Left hindlimb (tissue), 1 donor: ENCODE data around the gene TANGO6.

Experiments
- DNase-seq: peaks from one replicate; pipeline ENCODE4 v3.0.0-alpha.2; 2018

Gene TANGO6

DNA sequence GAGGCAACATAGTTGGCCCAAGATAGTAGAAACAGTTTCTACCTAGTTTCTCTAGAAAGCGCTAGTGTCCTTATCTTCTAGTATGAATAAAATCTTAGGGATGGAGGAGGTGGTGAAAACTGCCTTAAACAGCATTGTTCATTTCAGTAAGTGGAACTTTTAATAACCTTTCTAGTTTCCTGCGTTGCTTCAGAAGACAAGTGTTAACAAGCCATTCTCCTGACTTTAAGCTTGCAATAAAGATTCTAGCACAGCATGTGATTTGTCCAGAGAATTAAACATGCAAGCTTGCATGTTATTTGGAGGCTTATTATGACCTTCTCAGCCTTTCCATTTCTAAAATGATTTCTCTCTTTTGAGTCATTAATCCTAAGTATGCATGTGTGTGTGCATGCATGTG is 72.3 kb downstream of the TANGO6 start:
- no peak for DNase-seq

DNA sequence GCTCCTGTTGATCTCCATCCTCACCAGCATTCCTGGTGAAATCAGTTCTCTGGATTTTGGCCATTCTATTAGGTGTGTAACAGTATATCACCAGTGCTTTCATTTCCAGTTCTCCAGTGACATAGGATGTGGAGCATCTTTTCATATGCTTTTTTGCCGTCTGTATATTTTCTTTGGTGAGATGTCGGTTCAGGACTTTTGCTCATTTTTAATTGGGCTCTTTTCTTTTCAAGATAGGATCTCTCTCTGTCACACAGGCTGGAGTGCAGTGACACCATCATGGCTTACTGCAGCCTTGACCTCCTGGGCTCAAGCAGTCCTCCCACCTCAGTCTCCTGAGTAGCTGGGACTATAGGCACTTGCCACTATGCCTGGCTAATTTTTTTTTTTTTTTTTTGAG is 74.2 kb downstream of the TANGO6 start:
- DNase-seq: no peak

DNA sequence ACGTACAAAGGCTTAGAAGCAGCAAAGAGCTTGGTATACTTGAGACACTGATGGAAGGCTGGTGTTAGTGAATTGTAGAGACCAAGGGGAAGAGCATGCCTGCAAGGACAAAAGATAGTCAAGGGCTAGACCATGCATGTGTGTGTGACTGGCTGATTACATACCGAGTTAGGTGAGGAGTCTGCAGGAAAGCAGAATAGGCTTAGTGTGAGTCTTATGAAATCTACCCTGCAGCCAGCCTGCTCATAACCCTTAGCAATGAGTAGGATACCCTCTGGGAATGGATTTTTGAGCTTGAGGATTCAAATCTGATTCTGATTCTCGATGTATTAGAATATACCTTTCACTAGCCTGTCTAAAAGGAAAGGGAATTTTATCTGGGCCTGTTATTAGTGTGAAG is 77.0 kb downstream of the TANGO6 start:
- no peak for DNase-seq

DNA sequence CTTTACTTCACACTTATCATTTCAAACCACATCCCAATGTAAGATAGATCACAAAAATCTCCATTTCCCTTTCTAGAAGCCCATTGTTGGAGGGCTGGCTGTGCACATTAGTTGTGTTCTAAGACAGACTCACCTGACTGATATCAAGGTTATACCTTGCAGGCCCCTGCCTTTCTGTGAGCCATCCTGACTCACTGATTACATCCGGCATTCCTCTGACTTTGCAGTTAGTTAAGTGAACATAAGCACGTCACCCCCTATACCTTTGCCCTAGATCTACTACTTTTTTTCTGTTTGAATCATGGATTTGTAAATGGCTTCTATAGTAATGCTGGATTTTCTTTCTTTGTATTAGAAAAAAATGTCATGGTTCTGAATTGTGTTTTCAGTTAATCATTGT is 78.3 kb downstream of the TANGO6 start:
- no peak for DNase-seq

DNA sequence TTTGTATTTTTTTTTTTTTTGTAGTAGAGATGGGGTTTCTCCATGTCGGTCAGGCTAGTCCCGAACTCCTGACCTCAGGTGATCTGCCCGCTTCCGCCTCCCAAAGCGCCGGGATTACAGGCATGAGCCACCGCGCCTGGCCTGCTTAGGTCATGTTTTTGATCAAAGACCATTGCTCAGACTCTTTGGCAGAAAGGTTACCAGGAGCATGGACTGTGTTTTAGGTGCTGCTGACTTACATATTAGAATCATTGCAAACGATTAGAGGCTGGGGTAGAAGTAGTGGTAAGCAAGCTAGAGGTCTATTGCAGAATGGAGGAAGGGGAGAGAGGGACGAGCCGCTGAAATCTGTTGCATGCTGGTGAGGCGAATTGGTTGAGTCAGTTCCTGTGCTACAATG is 79.8 kb downstream of the TANGO6 start:
- no peak for DNase-seq

DNA sequence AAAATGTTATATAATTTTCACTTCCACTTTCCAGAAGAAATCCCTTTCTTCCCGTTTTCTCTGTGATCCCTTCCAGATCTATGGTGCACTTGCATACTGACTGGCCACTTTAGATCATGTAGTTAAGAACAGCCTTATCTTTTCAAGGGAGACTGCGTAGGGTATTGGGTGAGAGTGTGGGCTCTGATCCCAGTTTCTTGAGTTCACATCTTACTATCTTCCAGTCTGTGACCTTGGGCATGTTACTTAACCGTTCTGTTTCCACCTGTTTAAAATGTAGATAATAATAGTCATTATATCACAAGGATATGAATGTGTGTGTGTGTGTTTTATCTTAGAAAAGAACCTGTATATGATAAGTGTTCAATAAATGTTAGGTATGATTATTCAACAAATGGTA is 83.7 kb downstream of the TANGO6 start:
- no peak for DNase-seq

DNA sequence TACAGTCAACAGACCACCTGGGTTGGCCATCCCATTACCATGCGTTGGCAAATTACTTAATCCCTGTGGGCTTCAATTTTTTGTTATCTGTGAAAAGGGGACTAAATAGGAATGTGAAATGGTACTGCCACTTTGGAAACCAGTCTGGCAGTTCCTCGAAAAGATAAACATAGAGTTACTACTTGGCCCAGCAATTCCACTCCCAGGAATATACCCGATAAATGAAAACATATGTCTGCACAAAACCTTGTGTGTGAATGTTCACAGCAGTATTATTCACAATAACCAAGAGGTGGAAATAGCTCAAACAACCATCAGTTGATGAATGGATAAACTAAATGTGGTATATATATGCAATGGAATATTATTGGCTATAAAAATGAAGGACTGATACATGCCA is 87.9 kb downstream of the TANGO6 start:
- no peak for DNase-seq

DNA sequence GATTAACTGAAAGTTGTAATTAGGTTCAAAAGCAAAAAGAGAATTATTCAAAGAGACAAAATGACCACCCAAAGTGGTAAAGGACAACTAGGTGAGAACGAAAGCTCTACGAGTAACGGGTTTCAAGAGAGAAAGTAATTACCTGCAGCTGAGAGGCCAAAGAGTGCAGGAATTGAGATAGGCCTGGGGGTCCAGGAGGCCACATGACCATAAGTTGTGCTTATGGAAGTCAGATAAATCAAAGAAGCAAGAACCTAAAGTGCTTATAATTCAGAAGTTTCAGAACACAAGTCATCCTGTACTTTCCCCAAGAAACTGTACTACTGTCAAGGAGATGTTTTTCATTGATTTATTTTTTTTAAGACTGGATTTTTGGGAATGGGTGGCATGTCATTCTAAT is 91.1 kb downstream of the TANGO6 start:
- no peak for DNase-seq

DNA sequence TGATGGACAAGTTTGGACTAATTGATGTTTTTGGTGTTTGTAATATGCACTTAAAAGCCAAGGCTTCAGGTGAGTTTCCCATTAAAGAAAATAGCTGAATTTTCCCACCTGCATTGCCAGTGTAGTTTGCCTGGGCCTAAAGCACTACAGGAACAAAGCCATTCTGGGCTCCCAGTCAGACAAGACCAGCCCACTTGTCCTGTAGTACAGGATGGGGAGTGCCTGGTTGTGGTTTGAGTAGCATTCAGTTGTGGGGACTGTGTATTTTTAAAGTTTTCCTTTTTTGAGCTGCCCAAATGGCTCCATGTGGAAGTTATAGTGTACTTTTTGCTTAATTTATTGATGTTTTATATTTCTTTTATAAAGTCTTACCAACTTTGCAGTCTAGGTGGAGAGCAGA is 91.7 kb downstream of the TANGO6 start:
- DNase-seq: no peak

DNA sequence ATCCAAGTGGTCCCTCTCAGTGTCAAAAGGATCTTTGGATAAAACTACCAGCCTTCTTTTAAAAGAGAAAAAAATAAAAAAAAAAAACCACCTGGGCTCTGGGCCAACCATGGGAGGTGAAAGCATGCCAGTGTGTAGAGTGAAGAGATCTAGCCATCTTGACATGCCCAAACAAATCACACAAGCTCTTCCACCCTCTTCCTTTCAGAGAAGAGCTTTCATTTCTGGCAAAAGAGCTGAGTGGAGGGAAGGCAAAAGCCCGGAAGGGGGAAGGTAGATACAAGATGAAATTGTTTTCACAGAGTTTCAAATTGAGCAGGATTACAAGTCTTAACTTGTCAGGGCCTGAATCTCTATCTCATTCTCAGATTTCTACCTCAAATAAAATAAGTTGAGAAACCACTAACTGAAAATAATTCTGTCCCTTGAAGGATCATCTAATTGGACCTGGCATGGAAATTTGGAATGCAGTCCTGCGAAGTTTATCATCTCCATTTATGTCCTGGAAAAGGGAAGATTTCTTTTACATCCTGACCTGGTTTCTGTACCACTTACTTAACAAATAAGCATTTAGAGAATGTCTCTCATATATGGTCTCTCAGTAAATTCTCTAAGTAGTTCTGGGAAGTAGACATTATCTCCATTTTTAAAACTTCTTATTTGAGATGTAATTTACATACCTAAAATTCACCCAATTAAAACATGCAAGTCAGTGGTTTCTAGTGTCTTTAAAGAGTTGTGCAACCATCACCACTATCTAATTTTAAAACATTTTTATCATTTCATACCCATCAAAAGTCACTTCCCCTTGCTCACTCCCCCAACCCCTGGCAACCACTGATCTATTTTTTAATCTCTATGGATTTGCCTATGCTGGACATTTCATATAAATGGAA is 93.7 kb downstream of the TANGO6 start:
- no peak for DNase-seq

DNA sequence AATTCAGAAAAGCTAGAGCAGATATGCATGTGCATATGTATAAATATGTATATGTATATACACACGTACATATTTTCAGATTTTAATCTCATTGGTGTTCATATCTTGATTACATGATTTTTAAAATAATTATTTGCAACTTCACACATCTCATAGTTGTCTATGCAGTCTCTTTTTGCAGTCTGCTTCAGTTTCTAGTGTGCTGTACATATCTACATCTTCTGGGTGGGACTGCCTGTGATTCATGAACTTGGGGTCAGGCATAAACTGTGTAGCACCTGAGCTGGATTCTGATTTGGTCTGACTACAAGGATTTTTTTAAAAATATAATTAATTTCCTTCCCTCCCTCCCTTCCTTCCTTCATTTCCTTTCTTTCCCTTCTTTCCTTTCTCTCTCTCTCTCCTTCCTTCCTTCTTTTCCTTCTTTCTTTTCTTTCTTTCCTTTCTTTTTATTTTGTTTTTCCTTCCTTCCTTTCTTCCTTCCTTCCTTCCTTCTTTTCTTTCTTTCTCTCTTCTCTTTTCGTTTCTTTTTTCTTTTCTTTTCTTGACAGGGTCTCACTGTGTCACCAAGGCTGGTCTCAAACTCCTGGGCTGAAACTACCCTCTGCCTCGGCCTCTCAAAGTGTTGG is 96.5 kb downstream of the TANGO6 start:
- DNase-seq: no peak

DNA sequence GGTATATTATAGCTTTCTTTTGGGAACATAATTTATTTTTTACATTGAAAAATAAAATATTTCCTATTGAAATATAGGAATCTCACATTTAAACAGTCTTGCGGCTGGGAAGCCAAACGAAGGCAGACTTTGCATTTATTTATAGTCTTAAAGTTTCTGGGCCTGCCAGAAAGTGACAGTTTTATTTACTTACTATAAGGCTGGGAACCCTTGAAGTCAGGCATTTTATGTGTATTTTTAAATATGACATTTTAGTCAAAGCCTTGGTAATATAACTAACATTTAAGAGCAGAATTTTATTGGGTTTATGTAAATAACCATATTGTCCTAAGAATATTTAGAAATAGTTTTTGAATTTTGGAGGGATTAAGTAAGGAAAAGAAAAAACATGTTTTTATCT is 97.5 kb downstream of the TANGO6 start:
- no peak for DNase-seq

DNA sequence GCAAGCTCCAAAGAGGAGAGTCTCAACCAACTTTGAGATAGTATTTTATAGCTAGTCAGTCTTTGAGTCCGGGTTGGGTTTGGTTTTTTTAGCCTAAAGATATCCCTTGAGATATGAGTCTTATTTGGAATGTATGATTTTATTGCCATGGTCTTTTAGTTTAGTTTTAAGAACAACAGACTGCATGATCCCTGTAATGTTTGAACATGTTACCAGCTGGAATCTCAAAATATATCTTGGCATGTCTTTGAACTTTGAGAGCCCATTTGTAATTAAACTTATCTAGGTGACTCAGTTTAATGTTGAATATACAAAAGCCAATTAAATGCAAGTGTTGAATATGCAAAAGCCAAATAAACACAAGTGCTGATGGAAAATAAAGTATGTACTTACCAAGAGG is 100.6 kb downstream of the TANGO6 start:
- DNase-seq: no peak

DNA sequence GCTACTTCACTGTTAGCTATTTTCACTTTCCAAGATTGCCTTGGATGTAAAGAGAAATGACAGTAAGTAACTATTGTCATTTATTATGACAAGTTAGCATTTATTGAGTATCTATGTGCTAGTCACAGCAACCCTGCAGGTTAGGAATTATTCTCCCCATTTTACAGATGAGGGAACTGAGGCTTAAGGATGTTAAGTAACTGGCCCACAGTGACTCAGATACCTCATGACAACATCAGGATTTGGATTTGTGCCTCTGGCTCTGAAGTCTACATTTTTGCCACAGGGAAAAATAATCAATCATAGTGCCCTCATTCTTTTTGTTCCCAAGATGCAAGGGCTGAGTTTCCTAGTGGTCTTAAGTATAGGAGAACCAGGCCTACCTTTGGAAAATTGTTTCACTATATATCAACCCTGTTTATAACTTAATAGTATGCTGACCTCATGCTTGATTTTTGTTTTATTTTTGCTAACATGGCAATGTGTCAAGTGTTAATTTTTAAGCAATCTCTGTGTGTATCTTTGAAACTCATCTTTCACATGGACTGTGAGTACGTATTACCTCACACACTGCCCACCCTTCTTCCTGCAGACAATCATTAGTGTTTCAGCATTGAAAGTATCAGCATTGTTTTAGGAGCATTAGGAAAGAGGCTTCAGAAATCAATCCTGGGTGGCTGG is 105.0 kb downstream of the TANGO6 start:
- no peak for DNase-seq

DNA sequence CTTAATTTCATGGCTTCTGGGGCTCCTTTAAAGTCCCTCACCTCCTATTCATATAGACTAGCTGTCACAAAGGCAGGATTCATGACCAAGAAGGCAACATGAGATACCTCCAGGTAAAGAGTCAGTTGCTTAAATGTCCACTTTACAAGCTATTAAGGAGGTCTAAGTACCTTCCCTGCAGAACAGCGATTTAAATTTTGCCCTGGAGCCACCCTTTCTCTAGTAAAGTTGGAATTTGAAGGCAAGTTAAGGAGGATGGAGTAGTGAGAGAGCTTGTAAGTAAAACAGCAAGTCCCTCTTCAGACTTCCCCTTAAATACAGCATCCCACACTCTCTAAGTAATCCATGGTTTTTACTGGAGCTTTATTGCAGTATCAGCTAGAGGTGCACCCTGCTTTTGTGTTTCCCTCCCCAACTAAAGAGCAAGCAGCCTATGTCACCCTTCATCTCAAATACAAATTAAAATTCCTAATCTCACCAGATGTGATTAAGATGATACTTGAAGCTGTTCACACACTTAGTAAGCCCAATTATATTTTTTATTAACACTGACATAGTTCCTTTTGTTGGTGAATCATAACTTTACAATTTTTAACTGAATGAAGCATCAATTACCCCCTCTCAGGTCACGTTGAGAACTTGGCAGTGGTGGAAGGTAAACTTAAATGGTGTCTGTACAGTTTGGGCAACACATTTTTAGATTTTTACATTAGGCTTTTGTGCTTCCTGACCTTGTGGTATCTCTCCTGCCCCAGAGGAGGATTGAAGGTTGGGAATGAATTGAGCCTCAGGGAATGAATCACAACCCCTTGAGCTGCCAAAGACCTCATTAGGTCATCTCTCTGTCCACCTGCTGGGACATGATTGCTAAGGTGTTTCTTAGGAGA is 108.9 kb downstream of the TANGO6 start:
- DNase-seq: no peak

DNA sequence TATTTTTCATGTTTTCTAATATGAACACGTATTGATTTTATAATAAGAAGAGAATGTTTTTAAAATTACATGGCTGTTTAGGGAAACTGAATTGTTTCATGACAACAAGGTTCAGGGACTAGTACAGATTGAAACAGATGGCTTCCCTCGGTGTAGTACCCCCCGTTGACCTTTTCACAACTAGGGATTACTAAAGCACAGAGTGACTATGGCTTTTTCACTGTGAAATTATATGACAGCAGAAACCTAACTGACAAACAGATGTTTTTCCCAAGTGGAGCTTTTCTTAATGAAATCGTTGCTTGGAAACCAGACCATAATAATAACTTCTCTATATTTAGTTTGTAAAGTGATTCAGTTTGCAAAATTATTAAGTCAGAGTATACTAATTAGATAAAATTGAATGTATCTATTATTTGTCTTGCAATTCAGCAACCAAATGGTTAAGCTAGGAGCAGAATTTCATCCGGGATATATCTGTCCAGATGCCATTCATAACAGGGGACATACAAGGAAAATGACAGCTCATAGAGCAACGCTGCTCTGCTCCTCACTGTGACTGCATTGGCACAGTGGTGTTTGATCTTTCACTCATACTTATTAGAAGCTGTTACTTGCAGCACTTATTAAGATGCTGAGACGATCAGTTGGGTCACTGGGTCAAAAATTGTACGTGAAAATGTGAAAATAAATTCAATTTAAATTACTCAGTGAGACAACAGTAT is 111.7 kb downstream of the TANGO6 start:
- no peak for DNase-seq

DNA sequence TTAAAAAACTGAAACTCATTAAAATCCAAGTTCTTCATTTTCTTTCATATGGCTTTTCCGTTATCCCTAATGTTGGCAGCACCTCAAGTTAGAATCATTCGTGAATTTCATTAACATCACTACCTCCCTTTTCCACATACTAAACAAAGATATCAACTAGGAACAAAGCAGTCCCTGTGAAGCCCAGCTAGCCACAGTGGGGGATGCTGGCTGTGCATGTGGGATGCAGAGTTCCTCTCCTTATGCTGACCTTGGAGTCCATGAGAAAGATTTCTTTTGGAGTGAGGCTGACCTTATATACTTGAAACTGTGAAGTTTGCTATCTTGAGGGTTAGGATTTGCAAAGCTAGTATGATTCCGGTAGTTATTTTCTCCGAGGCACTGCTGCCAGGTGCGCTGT is 117.6 kb downstream of the TANGO6 start:
- no peak for DNase-seq

DNA sequence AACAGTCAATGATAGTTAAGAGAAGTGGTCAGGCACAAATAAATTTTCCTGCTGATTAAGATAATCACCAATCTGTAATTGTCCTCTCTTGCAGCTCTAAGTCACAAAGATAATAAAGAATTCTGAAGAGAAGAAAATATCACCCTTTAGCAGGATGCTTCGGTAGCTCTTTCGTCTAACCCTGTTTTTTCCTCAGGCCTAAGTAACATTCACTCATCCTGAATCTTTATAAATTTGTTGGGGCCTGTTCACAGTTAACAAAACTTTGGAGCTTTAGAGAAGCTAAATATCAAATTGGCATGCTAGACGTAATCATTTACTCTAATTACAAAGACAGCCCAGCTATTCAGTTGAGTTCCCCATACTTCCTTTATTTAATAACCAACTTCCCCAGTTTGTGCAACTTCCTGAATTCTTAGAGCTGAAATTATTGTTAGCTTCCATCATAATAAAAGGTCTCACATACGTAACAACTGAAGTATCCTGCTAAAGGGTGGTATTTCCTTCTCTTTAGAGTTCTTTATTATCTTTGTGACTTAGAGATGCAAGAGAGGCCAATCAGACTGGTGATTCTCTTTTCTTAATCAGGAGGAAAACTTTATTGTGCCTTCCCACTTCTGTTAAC is 118.6 kb downstream of the TANGO6 start:
- no peak for DNase-seq

DNA sequence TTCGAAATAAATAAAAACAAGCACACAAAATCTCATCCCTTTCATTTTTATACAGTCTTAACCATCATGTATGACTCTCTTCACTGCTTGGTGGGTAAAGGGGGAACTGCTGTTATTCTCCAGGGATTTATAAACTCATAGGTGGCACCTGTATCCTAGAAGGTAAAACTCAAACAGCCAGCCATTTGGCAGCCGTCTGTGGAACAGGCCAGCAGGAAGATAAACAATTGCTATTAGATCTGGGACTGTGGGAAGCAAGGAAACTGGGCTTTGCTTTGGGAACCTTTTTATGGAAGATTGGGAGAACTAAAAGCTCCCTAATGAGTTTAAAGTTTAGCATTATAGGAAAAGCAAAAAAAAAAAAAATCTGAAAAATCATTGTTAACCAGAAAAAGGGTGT is 126.0 kb downstream of the TANGO6 start:
- no peak for DNase-seq

DNA sequence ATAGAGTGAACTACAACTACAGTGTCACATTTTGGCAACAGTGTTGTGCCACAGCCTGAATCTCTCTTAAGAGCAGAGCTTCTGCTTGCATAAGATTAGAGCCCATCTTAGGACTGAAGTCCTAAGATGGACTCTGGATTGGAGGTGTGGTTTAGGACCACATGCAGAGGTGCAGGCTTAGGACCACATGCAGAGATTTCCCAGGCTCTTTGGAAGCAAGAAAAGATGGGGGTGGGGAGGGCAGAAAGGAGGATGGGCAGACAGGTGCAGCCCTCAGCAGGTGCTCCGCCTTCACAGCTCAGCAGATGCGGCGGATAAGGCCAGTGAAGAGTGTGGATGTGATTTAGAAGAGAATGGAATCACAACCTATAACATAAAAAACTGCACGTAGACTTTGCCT is 128.7 kb downstream of the TANGO6 start:
- DNase-seq: no peak

DNA sequence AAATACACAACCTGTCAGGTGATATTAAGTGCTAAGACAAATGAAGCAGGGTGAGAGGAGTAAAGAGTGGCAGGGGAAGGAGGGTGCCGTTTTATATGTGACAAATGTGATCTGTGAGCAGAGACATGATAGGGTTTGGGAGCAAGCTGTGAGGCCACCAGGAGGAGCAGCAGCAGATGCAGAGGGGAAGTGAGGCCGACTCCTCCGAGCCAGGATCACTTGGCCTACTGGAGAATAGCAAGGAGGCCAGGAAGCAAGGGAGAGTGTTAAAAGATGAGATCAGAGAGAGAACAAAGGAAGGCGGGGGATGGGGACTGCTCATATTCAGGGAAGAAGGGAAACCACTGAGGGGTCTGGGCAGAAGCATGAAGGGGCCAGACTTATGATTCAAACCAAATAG is 129.4 kb downstream of the TANGO6 start:
- DNase-seq: peak; percentile 31

DNA sequence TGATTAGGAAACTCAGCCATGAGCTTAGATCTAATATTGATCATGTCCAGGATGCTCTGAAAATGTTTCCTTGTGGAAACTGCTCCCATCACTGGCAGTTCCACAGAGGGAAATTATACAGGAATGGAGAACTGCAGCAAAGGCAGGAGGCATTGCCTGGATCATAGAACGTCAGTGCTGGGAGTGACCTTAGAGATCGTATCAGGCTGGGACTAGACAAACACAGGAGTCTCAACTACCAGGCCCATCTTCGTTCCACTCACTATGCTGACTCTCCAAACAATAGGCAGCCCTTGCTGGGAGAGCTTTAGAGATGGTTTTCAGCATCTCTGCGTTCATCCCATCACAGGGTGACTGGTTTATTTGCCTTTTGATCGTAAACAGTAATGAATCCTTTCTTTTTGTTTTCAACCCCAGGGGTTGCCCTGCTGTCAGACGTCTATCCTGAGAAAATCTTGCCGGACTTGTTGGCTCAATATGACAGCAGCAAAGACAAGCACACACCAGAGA is 130.3 kb downstream of the TANGO6 start:
- DNase-seq: no peak
